ENCODE data around the gene MGAT4B. TPM values are rescaled to one million over a fixed set of nuclear protein-coding genes. Genes with fewer than 3 reads are reported as not detected.
A peak's percentile ranks its signal among the peaks of the same experiment; 100 is the strongest.
"Not testable (repeated sequence)": the region's sequence is repeated elsewhere in the genome, so short reads cannot be mapped to it uniquely, and the experiment has no call there.

MGAT4B gene
- total RNA-seq, 1 donor from 2014 or later: 118 TPM

DNA sequence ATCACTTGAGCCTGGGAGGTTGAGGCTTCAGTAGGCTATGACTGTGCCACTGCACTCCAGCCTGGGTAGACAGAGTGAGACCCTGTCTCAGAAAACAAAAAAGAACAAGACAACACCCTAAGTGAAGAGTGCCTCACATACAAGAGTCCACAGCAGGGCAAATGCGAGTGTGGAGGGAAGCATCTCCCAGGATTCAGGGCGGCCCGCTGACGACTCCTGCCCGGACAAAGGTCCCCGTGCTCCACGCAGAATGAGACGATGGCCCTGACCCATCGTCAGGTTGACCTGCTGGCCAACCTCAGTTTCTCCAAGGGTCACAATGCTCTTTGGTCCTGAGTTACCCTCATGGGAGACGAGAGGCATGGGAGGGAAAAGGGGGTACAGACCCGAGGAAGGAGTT is 33.7 kb upstream of the MGAT4B start:
- H3K36me3 ChIP-seq: peaks cover 53% of the 10 kb centered on the region
- no peak for DNase-seq
- TF ChIP-seq, protein P1, sequence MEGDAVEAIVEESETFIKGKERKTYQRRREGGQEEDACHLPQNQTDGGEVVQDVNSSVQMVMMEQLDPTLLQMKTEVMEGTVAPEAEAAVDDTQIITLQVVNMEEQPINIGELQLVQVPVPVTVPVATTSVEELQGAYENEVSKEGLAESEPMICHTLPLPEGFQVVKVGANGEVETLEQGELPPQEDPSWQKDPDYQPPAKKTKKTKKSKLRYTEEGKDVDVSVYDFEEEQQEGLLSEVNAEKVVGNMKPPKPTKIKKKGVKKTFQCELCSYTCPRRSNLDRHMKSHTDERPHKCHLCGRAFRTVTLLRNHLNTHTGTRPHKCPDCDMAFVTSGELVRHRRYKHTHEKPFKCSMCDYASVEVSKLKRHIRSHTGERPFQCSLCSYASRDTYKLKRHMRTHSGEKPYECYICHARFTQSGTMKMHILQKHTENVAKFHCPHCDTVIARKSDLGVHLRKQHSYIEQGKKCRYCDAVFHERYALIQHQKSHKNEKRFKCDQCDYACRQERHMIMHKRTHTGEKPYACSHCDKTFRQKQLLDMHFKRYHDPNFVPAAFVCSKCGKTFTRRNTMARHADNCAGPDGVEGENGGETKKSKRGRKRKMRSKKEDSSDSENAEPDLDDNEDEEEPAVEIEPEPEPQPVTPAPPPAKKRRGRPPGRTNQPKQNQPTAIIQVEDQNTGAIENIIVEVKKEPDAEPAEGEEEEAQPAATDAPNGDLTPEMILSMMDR (IDR thresholded peaks at IDR 0.05): no peak
- no peak for ATAC-seq
- no peak overlapping the region for H3K4me3 ChIP-seq
- intact Hi-C loops (cut with DNase I): no loop called here
- no peaks in the 10 kb centered on the region for H3K27me3 ChIP-seq
- H3K4me1 ChIP-seq: peaks cover 4% of the 10 kb centered on the region
- H3K9me3 ChIP-seq: peaks cover 4% of the 10 kb centered on the region
- H3K27ac ChIP-seq: no peak overlapping the region

GRCh38 chr5:179839328-179840256 is 32.9 kb upstream of the MGAT4B start:
- Histone ChIP-seq H3K4me1 (peaks cover 4% of the 10 kb centered on the region), H3K9me3 (no peaks in the 10 kb centered on the region), H3K27me3 (no peaks in the 10 kb centered on the region), H3K4me3 (no peak overlapping the region), H3K27ac (no peak overlapping the region), H3K36me3 (peaks cover 54% of the 10 kb centered on the region)
- ATAC-seq (peak; percentile 43), DNase-seq (no peak)
- TF ChIP-seq, protein P1 (IDR thresholded peaks at IDR 0.05): no peak
- intact Hi-C loops (cut with DNase I): no loop called here

- TF ChIP-seq, protein P1 (IDR thresholded peaks at IDR 0.05): no peak
- no peak overlapping the region for H3K4me3 ChIP-seq
- intact Hi-C loops (cut with DNase I): no loop called here
- H3K4me1 ChIP-seq: peaks cover 4% of the 10 kb centered on the region
- no peaks in the 10 kb centered on the region for H3K27me3 ChIP-seq
- H3K36me3 ChIP-seq: peaks cover 74% of the 10 kb centered on the region
- DNase-seq (no peak), ATAC-seq (no peak)
- no peaks in the 10 kb centered on the region for H3K9me3 ChIP-seq
- H3K27ac ChIP-seq: peak overlapping the region; percentile 37
Measured at GRCh38 chr5:179837076-179838011, 30.7 kb upstream of the MGAT4B start.

GRCh38 chr5:179836225-179837019 is 29.8 kb upstream of the MGAT4B start:
- peak overlapping the region; percentile 37 for H3K27ac ChIP-seq
- ATAC-seq (peak; percentile 53), DNase-seq (no peak)
- peaks cover 4% of the 10 kb centered on the region for H3K4me1 ChIP-seq
- no peaks in the 10 kb centered on the region for H3K27me3 ChIP-seq
- no peaks in the 10 kb centered on the region for H3K9me3 ChIP-seq
- no peak overlapping the region for H3K4me3 ChIP-seq
- TF ChIP-seq, protein P1 (IDR thresholded peaks at IDR 0.05): no peak
- intact Hi-C loops (cut with DNase I): no loop called here
- peaks cover 76% of the 10 kb centered on the region for H3K36me3 ChIP-seq

GRCh38 chr5:179834871-179835270 is 28.2 kb upstream of the MGAT4B start:
- not testable (repeated sequence) for DNase-seq, H3K4me1 ChIP-seq
- H3K36me3 ChIP-seq: peaks cover 81% of the 10 kb centered on the region

More at GRCh38 chr5:179834871-179835270, 28.2 kb upstream of the MGAT4B start:
- H3K27me3 ChIP-seq; H3K27ac ChIP-seq; H3K9me3 ChIP-seq; intact Hi-C loops (cut with DNase I); ATAC-seq; H3K4me3 ChIP-seq: not testable (repeated sequence)
